ENCODE results near the gene ARID3B.

Gene ARID3B

GRCh38 chr15:74540761-74541493 is at the start of gene ARID3B:
Gene ARID3B, plus strand, starts transcription at chr15:74541220. Its CDS starts 2,717 bp downstream, at chr15:74543937.
- Histone ChIP-seq H3K36me3 (ENCODE audit: control insufficient read depth in 5 of 5, insufficient read depth in 5 of 5, low read length in 5 of 5) (peaks cover 0 to 2% (median 0%) of the 10 kb centered on the region in 5 donors), H3K4me3 (ENCODE audit: low read depth in 1 of 5, low read length in 5 of 5) (peak within 1 kb of the TSS; percentile 82 to 97 (median 93)), H3K9me3 (ENCODE audit: control insufficient read depth in 5 of 5, low read length in 5 of 5) (no peaks in the 10 kb centered on the region), H3K27ac (ENCODE audit: low read depth, low read length) (peak within 1 kb of the TSS; percentile 71), H3K9ac (ENCODE audit: low read length in 5 of 5) (peak within 1 kb of the TSS; percentile 77 to 94 (median 85)), H3K4me1 (ENCODE audit: control insufficient read depth in 5 of 5, insufficient read depth in 5 of 5, low read length in 5 of 5) (peaks cover 4 to 33% (median 25%) of the 10 kb centered on the region in 5 donors), H3K27me3 (ENCODE audit: control insufficient read depth in 5 of 5, insufficient read depth in 4 of 5, low read length in 5 of 5) (no peaks in the 10 kb centered on the region)

GRCh38 chr15:74496648-74497047 is 44.4 kb upstream of the ARID3B start:
- H3K9me3 ChIP-seq (ENCODE audit: control insufficient read depth in 5 of 5, low read length in 5 of 5) = no peaks in the 10 kb centered on the region
- H3K9ac ChIP-seq (ENCODE audit: low read length in 5 of 5) = no peak overlapping the region
- H3K36me3 ChIP-seq (ENCODE audit: control insufficient read depth in 5 of 5, insufficient read depth in 5 of 5, low read length in 5 of 5) = no peaks in the 10 kb centered on the region
- no peaks in the 10 kb centered on the region for H3K4me1 ChIP-seq (ENCODE audit: control insufficient read depth in 5 of 5, insufficient read depth in 5 of 5, low read length in 5 of 5)
- H3K27ac ChIP-seq (ENCODE audit: low read depth, low read length) = no peak overlapping the region
- no peaks in the 10 kb centered on the region for H3K27me3 ChIP-seq (ENCODE audit: control insufficient read depth in 5 of 5, insufficient read depth in 4 of 5, low read length in 5 of 5)
- no peak overlapping the region for H3K4me3 ChIP-seq (ENCODE audit: low read depth in 1 of 5, low read length in 5 of 5)

- Histone ChIP-seq H3K27me3 (ENCODE audit: control insufficient read depth in 5 of 5, insufficient read depth in 4 of 5, low read length in 5 of 5) (no peaks in the 10 kb centered on the region), H3K9ac (ENCODE audit: low read length in 5 of 5) (no peak overlapping the region), H3K4me1 (ENCODE audit: control insufficient read depth in 5 of 5, insufficient read depth in 5 of 5, low read length in 5 of 5) (no peaks in the 10 kb centered on the region), H3K9me3 (ENCODE audit: control insufficient read depth in 5 of 5, low read length in 5 of 5) (no peaks in the 10 kb centered on the region), H3K4me3 (ENCODE audit: low read depth in 1 of 5, low read length in 5 of 5) (no peak overlapping the region), H3K36me3 (ENCODE audit: control insufficient read depth in 5 of 5, insufficient read depth in 5 of 5, low read length in 5 of 5) (peaks cover 0 to 4% (median 0%) of the 10 kb centered on the region in 5 donors), H3K27ac (ENCODE audit: low read depth, low read length) (no peak overlapping the region)
Measured at GRCh38 chr15:74497584-74497983, 43.4 kb upstream of the ARID3B start.

GRCh38 chr15:74499366-74499765 is 41.7 kb upstream of the ARID3B start:
- no peaks in the 10 kb centered on the region for H3K9me3 ChIP-seq (ENCODE audit: control insufficient read depth in 5 of 5, low read length in 5 of 5)
- no peaks in the 10 kb centered on the region for H3K27me3 ChIP-seq (ENCODE audit: control insufficient read depth in 5 of 5, insufficient read depth in 4 of 5, low read length in 5 of 5)
- no peaks in the 10 kb centered on the region for H3K4me1 ChIP-seq (ENCODE audit: control insufficient read depth in 5 of 5, insufficient read depth in 5 of 5, low read length in 5 of 5)
- no peak overlapping the region for H3K27ac ChIP-seq (ENCODE audit: low read depth, low read length)
- H3K36me3 ChIP-seq (ENCODE audit: control insufficient read depth in 5 of 5, insufficient read depth in 5 of 5, low read length in 5 of 5) = peaks cover 0 to 6% (median 0%) of the 10 kb centered on the region in 5 donors
- H3K4me3 ChIP-seq (ENCODE audit: low read depth in 1 of 5, low read length in 5 of 5) = no peak overlapping the region
- no peak overlapping the region for H3K9ac ChIP-seq (ENCODE audit: low read length in 5 of 5)

GRCh38 chr15:74500401-74500800 is 40.6 kb upstream of the ARID3B start:
- no peak overlapping the region for H3K4me3 ChIP-seq (ENCODE audit: low read depth in 1 of 5, low read length in 5 of 5)
- H3K9me3 ChIP-seq (ENCODE audit: control insufficient read depth in 5 of 5, low read length in 5 of 5) = no peaks in the 10 kb centered on the region
- H3K27me3 ChIP-seq (ENCODE audit: control insufficient read depth in 5 of 5, insufficient read depth in 4 of 5, low read length in 5 of 5) = no peaks in the 10 kb centered on the region
- no peak overlapping the region for H3K27ac ChIP-seq (ENCODE audit: low read depth, low read length)
- no peaks in the 10 kb centered on the region for H3K4me1 ChIP-seq (ENCODE audit: control insufficient read depth in 5 of 5, insufficient read depth in 5 of 5, low read length in 5 of 5)
- no peak overlapping the region for H3K9ac ChIP-seq (ENCODE audit: low read length in 5 of 5)
- H3K36me3 ChIP-seq (ENCODE audit: control insufficient read depth in 5 of 5, insufficient read depth in 5 of 5, low read length in 5 of 5) = peaks cover 0 to 6% (median 0%) of the 10 kb centered on the region in 5 donors

- no peaks in the 10 kb centered on the region for H3K27me3 ChIP-seq (ENCODE audit: control insufficient read depth in 5 of 5, insufficient read depth in 4 of 5, low read length in 5 of 5)
- no peak overlapping the region for H3K27ac ChIP-seq (ENCODE audit: low read depth, low read length)
- no peak overlapping the region for H3K4me3 ChIP-seq (ENCODE audit: low read depth in 1 of 5, low read length in 5 of 5)
- no peaks in the 10 kb centered on the region for H3K9me3 ChIP-seq (ENCODE audit: control insufficient read depth in 5 of 5, low read length in 5 of 5)
- no peak overlapping the region for H3K9ac ChIP-seq (ENCODE audit: low read length in 5 of 5)
- H3K4me1 ChIP-seq (ENCODE audit: control insufficient read depth in 5 of 5, insufficient read depth in 5 of 5, low read length in 5 of 5) = no peaks in the 10 kb centered on the region
- peaks cover 0 to 6% (median 0%) of the 10 kb centered on the region in 5 donors for H3K36me3 ChIP-seq (ENCODE audit: control insufficient read depth in 5 of 5, insufficient read depth in 5 of 5, low read length in 5 of 5)
Measured at GRCh38 chr15:74502301-74502700, 38.7 kb upstream of the ARID3B start.

GRCh38 chr15:74504418-74504817 is 36.6 kb upstream of the ARID3B start:
- Histone ChIP-seq H3K9me3 (ENCODE audit: control insufficient read depth in 5 of 5, low read length in 5 of 5) (no peaks in the 10 kb centered on the region), H3K4me1 (ENCODE audit: control insufficient read depth in 5 of 5, insufficient read depth in 5 of 5, low read length in 5 of 5) (no peaks in the 10 kb centered on the region), H3K27me3 (ENCODE audit: control insufficient read depth in 5 of 5, insufficient read depth in 4 of 5, low read length in 5 of 5) (no peaks in the 10 kb centered on the region), H3K27ac (ENCODE audit: low read depth, low read length) (no peak overlapping the region), H3K4me3 (ENCODE audit: low read depth in 1 of 5, low read length in 5 of 5) (no peak overlapping the region), H3K36me3 (ENCODE audit: control insufficient read depth in 5 of 5, insufficient read depth in 5 of 5, low read length in 5 of 5) (peaks cover 0 to 6% (median 0%) of the 10 kb centered on the region in 5 donors), H3K9ac (ENCODE audit: low read length in 5 of 5) (no peak overlapping the region)

- Histone ChIP-seq H3K4me3 (ENCODE audit: low read depth in 1 of 5, low read length in 5 of 5) (no peak overlapping the region), H3K9me3 (ENCODE audit: control insufficient read depth in 5 of 5, low read length in 5 of 5) (no peaks in the 10 kb centered on the region), H3K27me3 (ENCODE audit: control insufficient read depth in 5 of 5, insufficient read depth in 4 of 5, low read length in 5 of 5) (no peaks in the 10 kb centered on the region), H3K27ac (ENCODE audit: low read depth, low read length) (no peak overlapping the region), H3K9ac (ENCODE audit: low read length in 5 of 5) (no peak overlapping the region), H3K4me1 (ENCODE audit: control insufficient read depth in 5 of 5, insufficient read depth in 5 of 5, low read length in 5 of 5) (no peaks in the 10 kb centered on the region), H3K36me3 (ENCODE audit: control insufficient read depth in 5 of 5, insufficient read depth in 5 of 5, low read length in 5 of 5) (peaks cover 0 to 6% (median 0%) of the 10 kb centered on the region in 5 donors)
Measured at GRCh38 chr15:74504836-74505235, 36.2 kb upstream of the ARID3B start.

GRCh38 chr15:74505837-74506514 is 35.0 kb upstream of the ARID3B start:
- Histone ChIP-seq H3K4me1 (ENCODE audit: control insufficient read depth in 5 of 5, insufficient read depth in 5 of 5, low read length in 5 of 5) (no peaks in the 10 kb centered on the region), H3K9ac (ENCODE audit: low read length in 5 of 5) (no peak overlapping the region), H3K4me3 (ENCODE audit: low read depth in 1 of 5, low read length in 5 of 5) (no peak overlapping the region), H3K9me3 (ENCODE audit: control insufficient read depth in 5 of 5, low read length in 5 of 5) (no peaks in the 10 kb centered on the region), H3K27me3 (ENCODE audit: control insufficient read depth in 5 of 5, insufficient read depth in 4 of 5, low read length in 5 of 5) (no peaks in the 10 kb centered on the region), H3K36me3 (ENCODE audit: control insufficient read depth in 5 of 5, insufficient read depth in 5 of 5, low read length in 5 of 5) (peaks cover 0 to 6% (median 0%) of the 10 kb centered on the region in 5 donors), H3K27ac (ENCODE audit: low read depth, low read length) (no peak overlapping the region)

- H3K4me3 ChIP-seq (ENCODE audit: low read depth in 1 of 5, low read length in 5 of 5) = no peak overlapping the region
- H3K27me3 ChIP-seq (ENCODE audit: control insufficient read depth in 5 of 5, insufficient read depth in 4 of 5, low read length in 5 of 5) = no peaks in the 10 kb centered on the region
- H3K4me1 ChIP-seq (ENCODE audit: control insufficient read depth in 5 of 5, insufficient read depth in 5 of 5, low read length in 5 of 5) = no peaks in the 10 kb centered on the region
- H3K36me3 ChIP-seq (ENCODE audit: control insufficient read depth in 5 of 5, insufficient read depth in 5 of 5, low read length in 5 of 5) = peaks cover 0 to 6% (median 0%) of the 10 kb centered on the region in 5 donors
- H3K9ac ChIP-seq (ENCODE audit: low read length in 5 of 5) = no peak overlapping the region
- no peaks in the 10 kb centered on the region for H3K9me3 ChIP-seq (ENCODE audit: control insufficient read depth in 5 of 5, low read length in 5 of 5)
- H3K27ac ChIP-seq (ENCODE audit: low read depth, low read length) = no peak overlapping the region
Measured at GRCh38 chr15:74506515-74506840, 34.5 kb upstream of the ARID3B start.
